Transverse colon (tissue), 4 donors: ENCODE measurements around the gene RAB17. TPM values are rescaled to one million over a fixed set of nuclear protein-coding genes. Genes with fewer than 3 reads are reported as not detected.

ENCODE experiments used
- DNase-seq: peaks from one replicate; pipeline ENCODE4 v3.0.0-alpha.2; 2019
- H3K27ac ChIP-seq, 4 donors: fragments of 200-600 bp; sonication (generic); 2 replicates each; pipeline ENCODE4 v1.5.1; 2016 to 2018; ENCODE audit warnings: inconsistent platforms in 4 of 4
- H3K27me3 ChIP-seq: fragments of 200-600 bp; sonication (generic); 2 replicates; pipeline ENCODE4 v1.5.1; 2017; ENCODE audit warnings: inconsistent platforms
- H3K36me3 ChIP-seq, 4 donors: fragments of 200-600 bp; sonication (generic); 2 replicates each; pipeline ENCODE4 v1.5.1; 2017 to 2019; ENCODE audit warnings: inconsistent platforms in 4 of 4
- H3K4me1 ChIP-seq, 4 donors: fragments of 200-600 bp; sonication (generic); 2 replicates each; pipeline ENCODE4 v1.5.1; 2017 to 2020; ENCODE audit warnings: inconsistent platforms in 4 of 4
- H3K4me3 ChIP-seq, 4 donors: fragments of 200-600 bp; sonication (generic); 1 replicate in 1 of 4; 2 replicates in 3 of 4; pipeline versions ENCODE4 v1.5.1 to v1.6.1; 2017 to 2019; ENCODE audit warnings: inconsistent platforms in 4 of 4
- H3K9me3 ChIP-seq, 2 donors: fragments of 200-600 bp; sonication (generic); 2 replicates each; pipeline ENCODE4 v1.5.1; 2017 to 2019; ENCODE audit warnings: inconsistent platforms in 2 of 2
- EP300 ChIP-seq: sonication (generic); formaldehyde crosslinking; IDR thresholded peaks from one replicate; pipeline ENCODE4 v1.6.1; 2017; ENCODE audit warnings: antibody characterized with exemption, low read depth
- POLR2A ChIP-seq: fragments of 450-650 bp; IDR thresholded peaks from one replicate; pipeline ENCODE4 v1.6.1; 2016; ENCODE audit warnings: antibody characterized with exemption, mild to moderate bottlenecking, moderate library complexity
- POLR2AphosphoS5 ChIP-seq, 3 donors: sonication (generic); formaldehyde crosslinking; IDR thresholded peaks; one replicate each; pipeline ENCODE4 v1.6.1; 2016; ENCODE audit warnings: antibody characterized with exemption in 3 of 3
- WGBS, 2 donors: methylation state at CpG; one replicate each; pipeline ENCODE4 v1.1.5; 2018; ENCODE audit warnings: low coverage in 1 of 2; 5-methylcytosine and 5-hydroxymethylcytosine counted together
- in situ Hi-C, 4 donors: fragments of 200-750 bp; cut with MboI; loops; one replicate each; pipeline versions ENCODE4 v1.15.0 to v1.15.1; 2017; ENCODE audit warnings: low sequenced_read_pairs in 3 of 4, low pct_ligation_motif_present in 1 of 4, low pct_unique_long_range_greater_than_20kb in 1 of 4
- intact Hi-C: fragments of 100-400 bp; cut with DNase I; formaldehyde crosslinking; loops from one replicate; pipeline ENCODE4 v1.15.1; 2023; ENCODE audit warnings: low total_unique reads
- total RNA-seq, 4 donors: library from RNA; depleted of rRNA; stranded (reverse); fragments of >200 nt; gene quantifications; one replicate each; pipeline ENCODE4 v1.1.0, GENCODE V29; 2016
- TF ChIP-seq, protein P1 (sequence below), 5 experiments: fragments of 200-600 bp in 3 of 5; fragments of 450-650 bp in 2 of 5; sonication (generic) in 3 of 5; IDR thresholded peaks; 1 replicate in 2 of 5; 2 replicates in 3 of 5; pipeline ENCODE4 v1.5.1; 2016 to 2017; ENCODE audit warnings: antibody characterized with exemption in 5 of 5, inconsistent platforms in 3 of 5, mild to moderate bottlenecking in 2 of 5, moderate library complexity in 1 of 5

The RAB17 gene
- total RNA-seq, 4 donors from 2014 or later: 25.1 to 104 (median 65.6) TPM

DNA sequence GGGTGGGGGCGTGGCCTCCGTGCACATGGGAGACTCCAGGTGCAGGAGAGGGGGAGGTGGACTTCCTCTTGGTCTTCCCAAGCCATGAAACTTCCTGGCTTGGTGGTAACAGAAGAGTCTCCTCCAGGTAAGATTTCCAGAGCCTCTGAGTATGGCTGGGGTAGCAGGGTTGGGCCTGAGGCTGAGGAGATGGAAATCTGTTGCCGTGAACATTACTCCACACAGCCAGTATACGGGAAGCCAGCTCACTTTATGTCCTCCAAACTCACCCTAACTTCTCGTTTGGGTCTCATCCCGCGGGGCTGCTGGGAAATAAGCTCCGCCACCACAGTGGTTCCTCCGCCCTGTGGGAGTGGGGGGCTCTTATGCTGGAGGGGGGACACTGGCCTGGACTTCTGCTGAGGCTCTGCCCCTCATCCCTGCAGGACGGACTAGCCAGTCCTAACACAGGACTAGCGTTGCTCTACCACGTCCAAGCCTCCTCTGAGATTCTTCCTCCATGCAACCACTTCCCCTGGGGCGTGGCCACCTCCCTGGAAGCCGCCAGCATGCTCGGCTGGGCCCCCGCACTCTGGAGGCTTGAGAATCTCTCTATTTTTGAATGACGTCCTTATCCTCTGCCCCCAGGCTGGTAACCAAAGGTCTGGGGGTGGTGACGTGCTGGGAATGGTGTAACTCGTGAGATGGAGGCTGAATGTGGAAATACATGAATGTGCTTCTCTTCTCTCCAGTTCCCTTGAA is 777 bp upstream of the RAB17 start:
- intact Hi-C loops (loop anchor here (10.0 kb wide), 1 partner anchor 83 kb away; no protein-coding TSS in a partner anchor), in situ Hi-C loops (loop anchor here in 1 of 4 donors (25.0 kb wide), 1 partner anchor 146 kb away; no protein-coding TSS in a partner anchor)
- TF ChIP-seq POLR2AphosphoS5 (IDR thresholded peaks at IDR 0.05): no peak
- TF ChIP-seq, protein P1, sequence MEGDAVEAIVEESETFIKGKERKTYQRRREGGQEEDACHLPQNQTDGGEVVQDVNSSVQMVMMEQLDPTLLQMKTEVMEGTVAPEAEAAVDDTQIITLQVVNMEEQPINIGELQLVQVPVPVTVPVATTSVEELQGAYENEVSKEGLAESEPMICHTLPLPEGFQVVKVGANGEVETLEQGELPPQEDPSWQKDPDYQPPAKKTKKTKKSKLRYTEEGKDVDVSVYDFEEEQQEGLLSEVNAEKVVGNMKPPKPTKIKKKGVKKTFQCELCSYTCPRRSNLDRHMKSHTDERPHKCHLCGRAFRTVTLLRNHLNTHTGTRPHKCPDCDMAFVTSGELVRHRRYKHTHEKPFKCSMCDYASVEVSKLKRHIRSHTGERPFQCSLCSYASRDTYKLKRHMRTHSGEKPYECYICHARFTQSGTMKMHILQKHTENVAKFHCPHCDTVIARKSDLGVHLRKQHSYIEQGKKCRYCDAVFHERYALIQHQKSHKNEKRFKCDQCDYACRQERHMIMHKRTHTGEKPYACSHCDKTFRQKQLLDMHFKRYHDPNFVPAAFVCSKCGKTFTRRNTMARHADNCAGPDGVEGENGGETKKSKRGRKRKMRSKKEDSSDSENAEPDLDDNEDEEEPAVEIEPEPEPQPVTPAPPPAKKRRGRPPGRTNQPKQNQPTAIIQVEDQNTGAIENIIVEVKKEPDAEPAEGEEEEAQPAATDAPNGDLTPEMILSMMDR (IDR thresholded peaks at IDR 0.05): no peak

DNA sequence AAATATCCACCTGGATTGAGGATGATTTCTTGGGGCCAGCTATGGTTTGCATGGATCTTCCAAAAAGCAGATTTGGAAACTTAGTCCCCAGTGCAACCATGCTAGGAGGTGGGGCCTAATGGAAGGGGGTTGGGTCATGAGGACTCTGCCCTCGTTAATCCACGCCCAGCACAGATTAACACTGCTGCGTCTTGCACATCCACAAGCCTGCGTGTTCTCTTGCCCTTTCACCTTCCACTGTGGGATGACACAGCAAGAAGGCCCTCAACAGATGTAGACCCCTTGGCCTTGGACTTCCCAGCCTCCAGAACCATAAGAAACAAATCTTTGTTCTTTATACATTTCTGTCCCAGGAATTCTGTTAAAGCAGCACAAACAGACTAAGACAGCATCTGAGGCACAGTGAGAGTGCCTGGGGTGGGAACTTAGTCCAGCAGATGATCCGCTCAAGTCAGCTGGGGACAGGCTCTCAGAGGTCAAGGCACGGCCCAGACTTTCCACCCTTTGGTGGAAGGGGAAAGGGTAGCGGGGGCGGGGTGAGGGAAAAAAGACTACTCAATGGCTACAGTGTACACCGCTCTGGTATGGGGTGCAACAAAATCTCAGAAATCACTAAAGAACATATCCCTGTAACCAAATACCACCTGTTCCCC is 2.4 kb downstream of the RAB17 start:
- no peak for TF ChIP-seq POLR2A
- TF ChIP-seq, protein P1 (IDR thresholded peaks at IDR 0.05): no peak
- TF ChIP-seq EP300: no peak
- H3K36me3 ChIP-seq: no peaks in the 10 kb centered on the region
- intact Hi-C loops (no loop called here), in situ Hi-C loops (loop anchor here in 3 of 4 donors (10.0 to 25.0 kb wide), 3 partner anchors 149 to 167 kb away; no protein-coding TSS in a partner anchor)
- H3K9me3 ChIP-seq: no peaks in the 10 kb centered on the region
- 66 to 67% methylated on average over 7 to 9 of the region's 9 CpGs for WGBS, 2 donors
- no peak overlapping the region for H3K27ac ChIP-seq
- no peaks in the 10 kb centered on the region for H3K27me3 ChIP-seq
- peak; percentile 55 for DNase-seq
- no peak overlapping the region for H3K4me3 ChIP-seq
- peaks cover 0 to 24% (median 1%) of the 10 kb centered on the region in 4 donors for H3K4me1 ChIP-seq

More for the DNA sequence above, 777 bp upstream of the RAB17 start:
- Histone ChIP-seq H3K4me3 (peak overlapping the region in 3 of 4 donors; percentile 20 to 39 (median 28)), H3K4me1 (peaks cover 0 to 24% (median 7%) of the 10 kb centered on the region in 4 donors), H3K27me3 (no peaks in the 10 kb centered on the region), H3K9me3 (no peaks in the 10 kb centered on the region), H3K27ac (peak overlapping the region; percentile 69 to 86 (median 74)), H3K36me3 (no peaks in the 10 kb centered on the region)
- peak; percentile 75 for DNase-seq
- 47 to 50% methylated on average over 1 to 19 of the region's 19 CpGs for WGBS, 2 donors

DNA sequence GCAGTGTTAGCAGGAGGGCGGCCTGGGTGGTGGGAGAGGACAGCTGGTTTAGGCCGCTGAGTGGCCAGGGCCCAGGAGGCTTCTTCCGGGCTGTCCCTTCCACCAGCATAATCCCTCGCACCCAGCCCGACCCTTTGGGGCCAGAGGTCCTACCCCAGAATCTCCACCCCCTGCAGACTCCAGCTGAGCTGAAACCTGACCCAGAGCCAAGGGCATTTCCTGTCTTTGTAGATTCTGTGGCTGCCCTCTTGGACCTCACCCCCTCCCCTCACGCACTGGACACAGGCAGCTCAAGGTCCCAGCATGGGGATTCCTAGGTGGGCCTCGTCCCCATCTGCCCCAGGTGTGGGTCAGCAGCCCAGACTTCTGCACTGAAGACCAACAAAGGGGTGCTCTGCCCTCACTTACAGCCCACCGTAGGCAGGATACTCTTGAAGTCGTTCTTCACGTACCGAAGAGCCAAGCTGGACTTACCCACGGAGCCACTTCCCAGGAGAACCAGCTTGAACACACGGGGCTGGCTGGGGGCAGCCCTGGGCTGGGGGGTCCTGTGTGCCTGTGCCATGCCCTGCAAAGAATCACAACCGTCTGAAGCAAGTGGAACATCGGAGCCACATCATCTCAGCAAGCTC is 4.8 kb downstream of the RAB17 start:
- no peaks in the 10 kb centered on the region for H3K9me3 ChIP-seq
- no peaks in the 10 kb centered on the region for H3K36me3 ChIP-seq
- H3K4me1 ChIP-seq: peaks cover 6 to 23% (median 9%) of the 10 kb centered on the region in 4 donors
- H3K4me3 ChIP-seq: no peak overlapping the region
- no peak for DNase-seq
- WGBS, 2 donors: 70 to 88% methylated on average over 5 to 15 of the region's 15 CpGs
- no peak overlapping the region for H3K27ac ChIP-seq
- in situ Hi-C loops: loop anchor here in 3 of 4 donors (10.0 to 25.0 kb wide), 3 partner anchors 152 to 169 kb away; no protein-coding TSS in a partner anchor
- TF ChIP-seq POLR2A (no peak), EP300 (no peak), POLR2AphosphoS5 (IDR thresholded peaks at IDR 0.05) (no peak)
- TF ChIP-seq, protein P1 (IDR thresholded peaks at IDR 0.05): no peak
- no peaks in the 10 kb centered on the region for H3K27me3 ChIP-seq
- intact Hi-C loops: no loop called here
